TTC549 (cell line): ENCODE measurements around the gene CCDC77.

Source experiments
- FAIRE-seq: peaks from 2 replicates; lab custom pipeline; 2012; peaks lifted over from hg19 to GRCh38; lab: Jason Lieb, UNC

CCDC77 gene

GRCh38 chr12:454833-455232, 53.4 kb downstream of the CCDC77 start:
- no peak for FAIRE-seq

- no peak for FAIRE-seq
These were observed 54.4 kb downstream of the CCDC77 start for GRCh38 chr12:455821-456220.

- FAIRE-seq: no peak
These were observed 56.2 kb downstream of the CCDC77 start for GRCh38 chr12:457676-458075.

- FAIRE-seq: no peak
These were observed 57.6 kb downstream of the CCDC77 start for GRCh38 chr12:459050-459429.

- no peak for FAIRE-seq
These were observed 58.2 kb downstream of the CCDC77 start, which contains the start of gene B4GALNT3 for GRCh38 chr12:459430-460258. Gene B4GALNT3 (plus strand): TSS chr12:459939. CDS start chr12:460377, 438 bp downstream.

GRCh38 chr12:460261-461230, 59.1 kb downstream of the CCDC77 start:
- FAIRE-seq: no peak

GRCh38 chr12:461425-461824, 60.0 kb downstream of the CCDC77 start:
- FAIRE-seq: no peak

- FAIRE-seq: no peak
These were observed 61.7 kb downstream of the CCDC77 start for GRCh38 chr12:462936-463705.

- no peak for FAIRE-seq
These were observed 63.2 kb downstream of the CCDC77 start for GRCh38 chr12:464484-465267.

- FAIRE-seq: no peak
These were observed 64.6 kb downstream of the CCDC77 start for GRCh38 chr12:466039-466438.

GRCh38 chr12:466762-467161, 65.3 kb downstream of the CCDC77 start:
- FAIRE-seq: no peak

GRCh38 chr12:467591-467990, 66.1 kb downstream of the CCDC77 start:
- no peak for FAIRE-seq

GRCh38 chr12:468671-469389, 67.4 kb downstream of the CCDC77 start:
- no peak for FAIRE-seq

- FAIRE-seq: no peak
These were observed 68.7 kb downstream of the CCDC77 start for GRCh38 chr12:470133-470532.

GRCh38 chr12:473198-473597, 71.8 kb downstream of the CCDC77 start:
- no peak for FAIRE-seq

GRCh38 chr12:473863-474577, 72.6 kb downstream of the CCDC77 start:
- no peak for FAIRE-seq

- no peak for FAIRE-seq
These were observed 73.8 kb downstream of the CCDC77 start for GRCh38 chr12:475286-475685.

- no peak for FAIRE-seq
These were observed 77.7 kb downstream of the CCDC77 start for GRCh38 chr12:479161-479560.

GRCh38 chr12:480831-481816, 79.7 kb downstream of the CCDC77 start:
- no peak for FAIRE-seq
